Endothelial cell of umbilical vein (primary cell): Measurements from ENCODE around the gene SRGAP3. TPM values are rescaled to one million over a fixed set of nuclear protein-coding genes. Genes with fewer than 3 reads are reported as not detected.

Source experiments
- BruUV-seq: library from RNA; stranded (reverse); fragments of 400-500 nt; replicated peaks from 2 replicates; lab custom pipeline; 2021; lab: Mats Ljungman, UMichigan
- CTCF ChIA-PET: fragments of 300-600, 350-600 bp; sonication (Branson Sonifier 250); formaldehyde crosslinking; loops from one replicate; lab custom pipeline; 2021; ENCODE audit warnings: antibody characterized with exemption, inconsistent platforms; lab: Charles Lee
- POLR2A ChIA-PET: fragments of 300-600, 350-600 bp; sonication (Branson Sonifier 250); formaldehyde crosslinking; loops from one replicate; lab custom pipeline; 2021; ENCODE audit warnings: antibody characterized with exemption, inconsistent platforms; lab: Charles Lee
- DNase-seq: peaks from one replicate; pipeline ENCODE4 v3.0.0-alpha.2; 2011; ENCODE audit warnings: low read depth, low spot score
- FAIRE-seq: peaks from 2 replicates; lab custom pipeline; 2011; peaks lifted over from hg19 to GRCh38; lab: Jason Lieb, UNC
- H2AFZ ChIP-seq: 2 replicates; pipeline ENCODE4 v1.6.0; 2012; ENCODE audit warnings: low read depth, low read length, control low read depth, inconsistent platforms
- H3K27ac ChIP-seq: 2 replicates; pipeline ENCODE4 v1.5.1; 2011; ENCODE audit warnings: low read depth, mild to moderate bottlenecking, control low read depth, low read length, moderate library complexity; ENCODE audit not compliant: insufficient read depth
- H3K27me3 ChIP-seq, 2 experiments: 2 replicates each; pipeline versions ENCODE4 v1.6.0 to v1.6.1; 2011; ENCODE audit warnings: low read length in 2 of 2, mixed read lengths in 1 of 2; ENCODE audit not compliant: control insufficient read depth in 2 of 2, insufficient read depth in 2 of 2
- H3K36me3 ChIP-seq, 2 experiments: 2 replicates in 1 of 2; 3 replicates in 1 of 2; pipeline ENCODE4 v1.5.1; 2011; ENCODE audit warnings: low read length in 2 of 2, mild to moderate bottlenecking in 1 of 2, moderate library complexity in 1 of 2; ENCODE audit not compliant: control insufficient read depth in 2 of 2, insufficient read depth in 2 of 2; ENCODE audit errors: extremely low read depth in 1 of 2
- H3K4me1 ChIP-seq: 3 replicates; pipeline ENCODE4 v1.5.1; 2011; ENCODE audit warnings: mild to moderate bottlenecking, low read length; ENCODE audit not compliant: control insufficient read depth, insufficient read depth; ENCODE audit errors: extremely low read depth
- H3K4me2 ChIP-seq: 2 replicates; pipeline ENCODE4 v1.6.1; 2011; ENCODE audit warnings: low read length, control low read depth, mixed read lengths; ENCODE audit not compliant: insufficient read depth
- H3K4me3 ChIP-seq, 3 experiments: fragments of 200-600 bp in 1 of 3; sonication (generic), shearing (Covaris generic) in 1 of 3; replicated peaks in 1 of 3; 2 replicates each; pipeline ENCODE4 v1.5.1; 2011 to 2016; ENCODE audit warnings: control low read depth in 3 of 3, low read length in 3 of 3, mild to moderate bottlenecking in 2 of 3, inconsistent platforms in 1 of 3, low read depth in 1 of 3, moderate library complexity in 1 of 3; ENCODE audit not compliant: insufficient read depth in 1 of 3
- H3K79me2 ChIP-seq: 2 replicates; pipeline ENCODE4 v1.6.0; 2012; ENCODE audit warnings: low read length, inconsistent platforms; ENCODE audit not compliant: control insufficient read depth, insufficient read depth
- H3K9ac ChIP-seq: replicated peaks from 2 replicates; pipeline ENCODE3; 2011; ENCODE audit warnings: low read length, control low read depth; ENCODE audit not compliant: insufficient read depth; ENCODE audit errors: extremely low read depth
- H3K9me1 ChIP-seq: replicated peaks from 3 replicates; pipeline ENCODE4 v1.6.0; 2011; ENCODE audit warnings: mild to moderate bottlenecking, low read length; ENCODE audit not compliant: control insufficient read depth, insufficient read depth; ENCODE audit errors: extremely low read depth
- H3K9me3 ChIP-seq: replicated peaks from 2 replicates; pipeline ENCODE4 v1.5.1; 2012; ENCODE audit warnings: low read length, inconsistent platforms; ENCODE audit not compliant: control insufficient read depth, insufficient read depth
- H4K20me1 ChIP-seq: replicated peaks from 2 replicates; pipeline ENCODE3; 2011; ENCODE audit warnings: mild to moderate bottlenecking, low read length; ENCODE audit not compliant: control insufficient read depth, insufficient read depth; ENCODE audit errors: extremely low read depth
- FOS ChIP-seq: IDR thresholded peaks from 2 replicates; pipeline ENCODE4 v1.6.1; 2011; ENCODE audit warnings: mild to moderate bottlenecking, low read length, moderate library complexity, borderline replicate concordance; ENCODE audit not compliant: insufficient read depth
- JUN ChIP-seq: IDR thresholded peaks from 2 replicates; pipeline ENCODE4 v1.6.1; 2011; ENCODE audit warnings: borderline replicate concordance, low read depth; ENCODE audit not compliant: insufficient read length, insufficient read depth
- MYC ChIP-seq: IDR thresholded peaks from one replicate; pipeline ENCODE4 v1.6.1; 2011; ENCODE audit warnings: mild to moderate bottlenecking, low read depth, low read length
- POLR2A ChIP-seq: IDR thresholded peaks from 2 replicates; pipeline ENCODE4 v1.6.1; 2012; ENCODE audit warnings: low read depth, mild to moderate bottlenecking, control low read depth, low read length
- POLR2AphosphoS5 ChIP-seq: IDR thresholded peaks from 2 replicates; pipeline ENCODE4 v1.6.1; 2012; ENCODE audit warnings: low read depth, mild to moderate bottlenecking, control low read depth, low read length, moderate library complexity; ENCODE audit not compliant: insufficient read depth
- dilution Hi-C: fragments of 300-500 bp; cut with MboI; formaldehyde crosslinking; loops from one replicate; pipeline ENCODE4 v1.15.0; 2019; ENCODE audit warnings: low sequenced_read_pairs; ENCODE audit not compliant: extremely low pct_ligation_motif_present
- intact Hi-C: fragments of 100-400 bp; cut with micrococcal nuclease; formaldehyde crosslinking; loops from one replicate; pipeline ENCODE4 v1.10.0; 2022
- polyA plus RNA-seq, 4 experiments: library from polyadenylated mRNA; depleted of rRNA in 3 of 4; stranded (reverse) in 3 of 4; unstranded in 1 of 4; fragments of >200 nt; gene quantifications; 2 replicates each; pipeline versions ENCODE4 v1.2.1 to v1.2.3, GENCODE V29; 2011 to 2012; ENCODE audit warnings: missing spikeins in 1 of 4
- total RNA-seq: library from RNA; stranded (reverse); gene quantifications from 2 replicates; pipeline ENCODE4 v1.2.3, GENCODE V29; 2021
- TF ChIP-seq, protein P1 (sequence below): IDR thresholded peaks from 2 replicates; pipeline ENCODE4 v1.6.1; 2011; ENCODE audit not compliant: insufficient read depth, insufficient read length

The SRGAP3 gene
- total and polyA plus RNA-seq, 2 donors (not counting 3 experiments of a cell fraction or from before 2014, with no cell fraction given) = 0.06 TPM; not detected in 1

DNA sequence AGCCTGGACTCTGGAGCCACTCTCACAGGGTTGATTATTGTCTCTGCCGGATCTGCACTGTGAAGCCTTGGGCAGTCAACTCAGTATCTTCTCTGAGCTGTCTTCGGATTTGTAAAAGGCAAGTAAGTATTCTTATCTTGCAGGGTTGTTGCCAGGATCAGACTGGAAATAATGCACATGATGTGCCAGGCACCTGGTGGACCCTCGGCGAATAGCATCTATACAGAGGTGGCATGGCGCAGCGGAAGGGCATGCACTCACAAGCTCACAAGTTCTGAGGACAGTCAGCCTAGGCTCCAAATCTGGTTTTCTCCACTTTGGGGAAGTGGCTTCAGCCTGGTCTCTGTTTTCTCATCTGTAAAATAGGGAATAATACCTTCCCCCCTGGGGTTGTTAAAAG is 113.9 kb downstream of the SRGAP3 start:
- H3K27me3 ChIP-seq = peaks cover 3 to 15% of the 10 kb centered on the region in 2 experiments
- H3K9me3 ChIP-seq = no peaks in the 10 kb centered on the region
- H3K4me1 ChIP-seq = no peaks in the 10 kb centered on the region
- CTCF ChIA-PET = no interaction called here
- TF ChIP-seq POLR2AphosphoS5 = no peak
- no peak overlapping the region for H3K4me3 ChIP-seq
- FAIRE-seq (no peak), DNase-seq (no peak)
- BruUV-seq = no TSS peak
- H3K36me3 ChIP-seq = no peaks in the 10 kb centered on the region
- H3K27ac ChIP-seq = no peak overlapping the region
- H2AFZ ChIP-seq = peak overlapping the region; percentile 63
- no peaks in the 10 kb centered on the region for H4K20me1 ChIP-seq
- dilution Hi-C loops = no loop called here
- intact Hi-C loops = no loop called here
- H3K79me2 ChIP-seq = no peaks in the 10 kb centered on the region
- POLR2A ChIA-PET = no interaction called here
- H3K9me1 ChIP-seq = no peaks in the 10 kb centered on the region
- H3K9ac ChIP-seq = no peak overlapping the region
- peak overlapping the region; percentile 22 for H3K4me2 ChIP-seq

DNA sequence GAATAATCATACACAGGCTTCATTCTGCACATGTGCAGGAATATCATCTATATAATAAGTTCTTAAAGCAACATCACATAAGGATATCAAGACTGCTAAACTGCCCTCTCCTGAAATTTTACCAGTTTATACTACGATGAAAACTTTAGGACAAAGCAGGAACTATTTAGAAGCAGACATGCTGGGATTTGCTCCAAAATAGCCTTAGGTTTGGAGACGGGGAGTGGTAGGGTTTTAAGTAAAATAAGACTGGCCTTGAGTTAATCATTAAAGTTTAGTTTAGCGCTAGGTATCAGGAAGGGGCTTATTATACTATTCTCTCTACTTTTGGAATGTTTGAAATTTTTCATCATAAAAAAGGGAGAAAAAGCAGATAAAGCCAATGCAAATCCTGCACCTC is 115.8 kb downstream of the SRGAP3 start:
- no peak overlapping the region for H2AFZ ChIP-seq
- no peak overlapping the region for H3K4me2 ChIP-seq
- no peaks in the 10 kb centered on the region for H3K4me1 ChIP-seq
- no peak overlapping the region for H3K9ac ChIP-seq
- H3K4me3 ChIP-seq = no peak overlapping the region
- ChIA-PET POLR2A (no interaction called here), CTCF (no interaction called here)
- no peaks in the 10 kb centered on the region for H3K9me1 ChIP-seq
- no peaks in the 10 kb centered on the region for H3K9me3 ChIP-seq
- no peak overlapping the region for H3K27ac ChIP-seq
- H3K36me3 ChIP-seq = no peaks in the 10 kb centered on the region
- peaks cover 3 to 15% of the 10 kb centered on the region in 2 experiments for H3K27me3 ChIP-seq
- DNase-seq (no peak), FAIRE-seq (no peak)
- TF ChIP-seq FOS (no peak), POLR2A (no peak), POLR2AphosphoS5 (no peak), JUN (no peak), MYC (no peak)
- TF ChIP-seq, protein P1, sequence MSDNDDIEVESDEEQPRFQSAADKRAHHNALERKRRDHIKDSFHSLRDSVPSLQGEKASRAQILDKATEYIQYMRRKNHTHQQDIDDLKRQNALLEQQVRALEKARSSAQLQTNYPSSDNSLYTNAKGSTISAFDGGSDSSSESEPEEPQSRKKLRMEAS = no peak
- H4K20me1 ChIP-seq = no peaks in the 10 kb centered on the region
- no peaks in the 10 kb centered on the region for H3K79me2 ChIP-seq
- BruUV-seq = no TSS peak
- intact Hi-C loops (no loop called here), dilution Hi-C loops (no loop called here)
